Endothelial cell of umbilical vein (primary cell): ENCODE data around the gene NFKBIL1.

Experiments used
- CTCF ChIP-seq, 2 donors: IDR thresholded peaks; 1 replicate in 1 of 2; 2 replicates in 1 of 2; pipeline ENCODE4 v1.5.1; 2011; ENCODE audit warnings: low read length in 2 of 2, mild to moderate bottlenecking in 2 of 2, moderate library complexity in 2 of 2, control low read depth in 1 of 2, inconsistent platforms in 1 of 2, low read depth in 1 of 2; ENCODE audit not compliant: insufficient read depth in 1 of 2; ENCODE audit errors: extremely low read depth in 1 of 2
- EZH2 ChIP-seq: IDR thresholded peaks from 2 replicates; pipeline ENCODE4 v1.6.1; 2012; ENCODE audit warnings: borderline replicate concordance, low read depth, mild to moderate bottlenecking, moderate library complexity, low read length, inconsistent platforms; ENCODE audit not compliant: severe bottlenecking
- JUN ChIP-seq: IDR thresholded peaks from 2 replicates; pipeline ENCODE4 v1.6.1; 2011; ENCODE audit warnings: borderline replicate concordance, low read depth; ENCODE audit not compliant: insufficient read length, insufficient read depth
- POLR2AphosphoS5 ChIP-seq: IDR thresholded peaks from 2 replicates; pipeline ENCODE4 v1.6.1; 2012; ENCODE audit warnings: low read depth, mild to moderate bottlenecking, control low read depth, low read length, moderate library complexity; ENCODE audit not compliant: insufficient read depth

GRCh38 chr6:31543639-31544038 is 3.8 kb upstream of the NFKBIL1 start:
- no peak for TF ChIP-seq POLR2AphosphoS5
- TF ChIP-seq JUN, result no peak
- TF ChIP-seq EZH2, result no peak
- TF ChIP-seq CTCF (IDR thresholded peaks at IDR 0.05; ENCODE audit: extremely low read depth in 1 of 2, insufficient read depth in 1 of 2, low read depth in 1 of 2, low read length in 2 of 2), result no peak
